Measurements from ENCODE around the gene DDN.

The DDN gene

GRCh38 chr12:49026101-49026500 is 26.9 kb upstream of the DDN start:
- no peak for DNase-seq (ENCODE audit: low spot score)
- H3K4me3 ChIP-seq = no peak overlapping the region
- H3K27ac ChIP-seq = no peak overlapping the region
- TF ChIP-seq CTCF (IDR thresholded peaks at IDR 0.05) = no peak

GRCh38 chr12:49025463-49025862 is 26.3 kb upstream of the DDN start:
- no peak overlapping the region for H3K27ac ChIP-seq
- no peak for DNase-seq (ENCODE audit: low spot score)
- TF ChIP-seq CTCF (IDR thresholded peaks at IDR 0.05) = no peak
- H3K4me3 ChIP-seq = no peak overlapping the region

GRCh38 chr12:49024543-49024942 is 25.4 kb upstream of the DDN start:
- no peak for DNase-seq (ENCODE audit: low spot score)
- no peak overlapping the region for H3K27ac ChIP-seq
- no peak for TF ChIP-seq CTCF (IDR thresholded peaks at IDR 0.05)
- H3K4me3 ChIP-seq = no peak overlapping the region

- no peak for TF ChIP-seq CTCF (IDR thresholded peaks at IDR 0.05)
- H3K4me3 ChIP-seq = no peak overlapping the region
- H3K27ac ChIP-seq = no peak overlapping the region
- DNase-seq (ENCODE audit: low spot score) = no peak
These were observed 24.6 kb upstream of the DDN start for GRCh38 chr12:49023812-49024211.

- no peak overlapping the region for H3K27ac ChIP-seq
- peak; percentile 68 for DNase-seq (ENCODE audit: low spot score)
- H3K4me3 ChIP-seq = no peak overlapping the region
- no peak for TF ChIP-seq CTCF (IDR thresholded peaks at IDR 0.05)
These were observed 23.5 kb upstream of the DDN start for GRCh38 chr12:49022558-49023178.

- H3K27ac ChIP-seq = no peak overlapping the region
- no peak for TF ChIP-seq CTCF (IDR thresholded peaks at IDR 0.05)
- no peak overlapping the region for H3K4me3 ChIP-seq
- DNase-seq (ENCODE audit: low spot score) = peak; percentile 67
These were observed 22.2 kb upstream of the DDN start for GRCh38 chr12:49021292-49021915.

GRCh38 chr12:49020441-49020840 is 21.3 kb upstream of the DDN start:
- no peak overlapping the region for H3K27ac ChIP-seq
- no peak for TF ChIP-seq CTCF (IDR thresholded peaks at IDR 0.05)
- peak; percentile 71 for DNase-seq (ENCODE audit: low spot score)
- no peak overlapping the region for H3K4me3 ChIP-seq
